ENCODE data around the gene PRICKLE4.

DNA sequence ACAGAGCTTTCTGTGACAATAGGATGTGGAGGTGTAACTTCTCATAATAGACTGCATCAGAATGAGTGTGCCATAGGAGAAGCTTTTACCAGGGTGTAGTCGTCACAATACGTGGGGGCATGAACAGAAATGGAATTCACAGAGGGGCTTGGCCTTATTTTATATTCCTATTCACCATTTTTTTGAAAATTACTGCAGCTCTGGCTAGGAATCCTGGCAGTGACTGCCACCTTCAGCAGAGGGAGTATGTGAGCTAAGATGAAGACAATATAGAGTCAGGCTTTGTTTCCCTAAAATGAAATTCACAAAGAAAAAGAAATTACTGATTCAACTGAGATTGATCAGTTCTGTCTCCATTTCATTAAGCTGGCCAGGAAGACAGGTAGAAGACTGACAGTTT is 20.8 kb downstream of the PRICKLE4 start:
- TF ChIP-seq POLR2AphosphoS5 (IDR thresholded peaks at IDR 0.05; ENCODE audit: low read depth, low read length) (no peak), EZH2phosphoT487 (IDR thresholded peaks at IDR 0.05; ENCODE audit: borderline replicate concordance) (no peak), POLR2A (IDR thresholded peaks at IDR 0.05; ENCODE audit: borderline replicate concordance, extremely low read depth, insufficient read depth, insufficient read length) (no peak), CTCF (IDR thresholded peaks at IDR 0.05 in 2 of 3, conservative IDR thresholded peaks at IDR 0.05 in 1 of 3; ENCODE audit: borderline replicate concordance in 1 of 3, insufficient read depth in 1 of 3, low read depth in 2 of 3, low read length in 2 of 3) (peak; percentile 52 to 64 (median 59); a peak in 5 of 6 replicates), MAX (IDR thresholded peaks at IDR 0.05) (no peak), TCF7L2 (IDR thresholded peaks at IDR 0.05; ENCODE audit: borderline replicate concordance, extremely low read depth, insufficient read depth, insufficient read length) (no peak), YY1 (IDR thresholded peaks at IDR 0.05; ENCODE audit: extremely low read depth, insufficient replicate concordance, low read depth, low read length) (no peak)

All from HCT116 (cell line).